HG02943 (cell line): Measurements from ENCODE around the gene CPS1.

Source experiments
- ATAC-seq: cut with Tn5 transposase; IDR thresholded peaks from one replicate; pipeline ENCODE4 v1.9.1; 2021; ENCODE audit warnings: mild to moderate bottlenecking, low read depth, moderate library complexity; ENCODE audit not compliant: unreplicated experiment

CPS1 gene

GRCh38 chr2:210671065-210671464 lies 114.7 kb downstream of the CPS1 start:
- no peak for ATAC-seq

- ATAC-seq: no peak
Measured at GRCh38 chr2:210673117-210673516, 116.7 kb downstream of the CPS1 start.

GRCh38 chr2:210676067-210676466 lies 119.7 kb downstream of the CPS1 start:
- no peak for ATAC-seq

GRCh38 chr2:210681491-210681890 lies 125.1 kb downstream of the CPS1 start:
- ATAC-seq: no peak

- ATAC-seq: no peak
Measured at GRCh38 chr2:210686401-210686800, 130.0 kb downstream of the CPS1 start.

GRCh38 chr2:210687786-210688470 lies 131.5 kb downstream of the CPS1 start:
- no peak for ATAC-seq

- ATAC-seq: no peak
Measured at GRCh38 chr2:210707900-210708299, 151.5 kb downstream of the CPS1 start.

GRCh38 chr2:210713122-210713521 lies 156.7 kb downstream of the CPS1 start:
- ATAC-seq: no peak

GRCh38 chr2:210715560-210716082 lies 159.2 kb downstream of the CPS1 start:
- no peak for ATAC-seq

- no peak for ATAC-seq
Measured at GRCh38 chr2:210718503-210718902, 162.1 kb downstream of the CPS1 start.

- ATAC-seq: no peak
Measured at GRCh38 chr2:210722092-210722491, 165.7 kb downstream of the CPS1 start.

GRCh38 chr2:210727549-210727948 lies 171.2 kb downstream of the CPS1 start:
- ATAC-seq: peak; percentile 51
